Measurements from ENCODE around the gene CDH4. TPM values are rescaled to one million over a fixed set of nuclear protein-coding genes. Genes with fewer than 3 reads are reported as not detected.

CDH4 gene
- total RNA-seq, 2 experiments from 2014 or later = 0.10 to 0.15 TPM

GRCh38 chr20:61382194-61382593, 130.1 kb downstream of the CDH4 start:
- peaks cover 8% of the 10 kb centered on the region for H3K27me3 Mint-ChIP-seq (ENCODE audit: low read depth)
- CTCF ChIA-PET = no interaction called here
- no peaks in the 10 kb centered on the region for H3K4me1 Mint-ChIP-seq (ENCODE audit: low read depth)
- peaks cover 2% of the 10 kb centered on the region for H3K9me3 Mint-ChIP-seq
- H3K36me3 Mint-ChIP-seq (ENCODE audit: low read depth) = no peaks in the 10 kb centered on the region
- no peak overlapping the region for H3K27ac Mint-ChIP-seq
- H3K4me3 Mint-ChIP-seq = no peak overlapping the region
- DNase-seq = no peak
- intact Hi-C loops (cut with micrococcal nuclease) = no loop called here

- peaks cover 2% of the 10 kb centered on the region for H3K9me3 Mint-ChIP-seq
- intact Hi-C loops (cut with micrococcal nuclease) = no loop called here
- no peaks in the 10 kb centered on the region for H3K4me1 Mint-ChIP-seq (ENCODE audit: low read depth)
- CTCF ChIA-PET = no interaction called here
- H3K4me3 Mint-ChIP-seq = no peak overlapping the region
- DNase-seq = no peak
- H3K36me3 Mint-ChIP-seq (ENCODE audit: low read depth) = no peaks in the 10 kb centered on the region
- H3K27me3 Mint-ChIP-seq (ENCODE audit: low read depth) = peaks cover 18% of the 10 kb centered on the region
- no peak overlapping the region for H3K27ac Mint-ChIP-seq
Observed at GRCh38 chr20:61385296-61385695, 133.2 kb downstream of the CDH4 start.

- intact Hi-C loops (cut with micrococcal nuclease) = no loop called here
- H3K4me3 Mint-ChIP-seq = no peak overlapping the region
Observed at GRCh38 chr20:61385731-61386130, 133.7 kb downstream of the CDH4 start.

GRCh38 chr20:61387204-61387953, 135.3 kb downstream of the CDH4 start:
- no peaks in the 10 kb centered on the region for H3K36me3 Mint-ChIP-seq (ENCODE audit: low read depth)
- no peaks in the 10 kb centered on the region for H3K4me1 Mint-ChIP-seq (ENCODE audit: low read depth)
- intact Hi-C loops (cut with micrococcal nuclease) = no loop called here
- H3K27ac Mint-ChIP-seq = no peak overlapping the region
- CTCF ChIA-PET = no interaction called here
- no peaks in the 10 kb centered on the region for H3K9me3 Mint-ChIP-seq
- DNase-seq = peak; percentile 20
- no peak overlapping the region for H3K4me3 Mint-ChIP-seq
- H3K27me3 Mint-ChIP-seq (ENCODE audit: low read depth) = peaks cover 18% of the 10 kb centered on the region

More at GRCh38 chr20:61385731-61386130, 133.7 kb downstream of the CDH4 start:
- no peaks in the 10 kb centered on the region for H3K4me1 Mint-ChIP-seq (ENCODE audit: low read depth)
- H3K9me3 Mint-ChIP-seq = peaks cover 2% of the 10 kb centered on the region
- H3K27ac Mint-ChIP-seq = no peak overlapping the region
- H3K36me3 Mint-ChIP-seq (ENCODE audit: low read depth) = no peaks in the 10 kb centered on the region
- H3K27me3 Mint-ChIP-seq (ENCODE audit: low read depth) = peaks cover 18% of the 10 kb centered on the region
- CTCF ChIA-PET = no interaction called here
- DNase-seq = no peak

- Mint-ChIP-seq H3K9me3 (no peaks in the 10 kb centered on the region), H3K4me3 (no peak overlapping the region), H3K27ac (no peak overlapping the region), H3K36me3 (ENCODE audit: low read depth) (no peaks in the 10 kb centered on the region), H3K27me3 (ENCODE audit: low read depth) (peaks cover 18% of the 10 kb centered on the region), H3K4me1 (ENCODE audit: low read depth) (no peaks in the 10 kb centered on the region)
- intact Hi-C loops (cut with micrococcal nuclease) = no loop called here
- no peak for DNase-seq
- CTCF ChIA-PET = no interaction called here
Observed at GRCh38 chr20:61387954-61388348, 135.9 kb downstream of the CDH4 start.

GRCh38 chr20:61389077-61389476, 137.0 kb downstream of the CDH4 start:
- no peak for DNase-seq
- Mint-ChIP-seq H3K27me3 (ENCODE audit: low read depth) (peaks cover 18% of the 10 kb centered on the region), H3K27ac (no peak overlapping the region), H3K4me3 (no peak overlapping the region), H3K36me3 (ENCODE audit: low read depth) (no peaks in the 10 kb centered on the region), H3K9me3 (no peaks in the 10 kb centered on the region), H3K4me1 (ENCODE audit: low read depth) (no peaks in the 10 kb centered on the region)
- CTCF ChIA-PET = no interaction called here
- intact Hi-C loops (cut with micrococcal nuclease) = no loop called here

- intact Hi-C loops (cut with micrococcal nuclease) = no loop called here
- H3K36me3 Mint-ChIP-seq (ENCODE audit: low read depth) = no peaks in the 10 kb centered on the region
- H3K4me1 Mint-ChIP-seq (ENCODE audit: low read depth) = no peaks in the 10 kb centered on the region
- H3K9me3 Mint-ChIP-seq = no peaks in the 10 kb centered on the region
- CTCF ChIA-PET = no interaction called here
- DNase-seq = no peak
- no peak overlapping the region for H3K4me3 Mint-ChIP-seq
- peaks cover 16% of the 10 kb centered on the region for H3K27me3 Mint-ChIP-seq (ENCODE audit: low read depth)
- H3K27ac Mint-ChIP-seq = no peak overlapping the region
Observed at GRCh38 chr20:61391185-61391584, 139.1 kb downstream of the CDH4 start.

GRCh38 chr20:61391812-61392520, 139.9 kb downstream of the CDH4 start:
- Mint-ChIP-seq H3K9me3 (no peaks in the 10 kb centered on the region), H3K4me3 (no peak overlapping the region), H3K4me1 (ENCODE audit: low read depth) (no peaks in the 10 kb centered on the region), H3K36me3 (ENCODE audit: low read depth) (no peaks in the 10 kb centered on the region), H3K27me3 (ENCODE audit: low read depth) (peaks cover 12% of the 10 kb centered on the region), H3K27ac (no peak overlapping the region)
- DNase-seq = no peak
- intact Hi-C loops (cut with micrococcal nuclease) = no loop called here
- CTCF ChIA-PET = no interaction called here

GRCh38 chr20:61394088-61394799, 142.2 kb downstream of the CDH4 start:
- H3K36me3 Mint-ChIP-seq (ENCODE audit: low read depth) = no peaks in the 10 kb centered on the region
- CTCF ChIA-PET = no interaction called here
- intact Hi-C loops (cut with micrococcal nuclease) = no loop called here
- H3K9me3 Mint-ChIP-seq = no peaks in the 10 kb centered on the region
- no peaks in the 10 kb centered on the region for H3K4me1 Mint-ChIP-seq (ENCODE audit: low read depth)
- no peaks in the 10 kb centered on the region for H3K27me3 Mint-ChIP-seq (ENCODE audit: low read depth)
- no peak overlapping the region for H3K4me3 Mint-ChIP-seq
- no peak overlapping the region for H3K27ac Mint-ChIP-seq
- DNase-seq = no peak

GRCh38 chr20:61396262-61396848, 144.3 kb downstream of the CDH4 start:
- no peaks in the 10 kb centered on the region for H3K4me1 Mint-ChIP-seq (ENCODE audit: low read depth)
- no peak overlapping the region for H3K4me3 Mint-ChIP-seq
- no peaks in the 10 kb centered on the region for H3K27me3 Mint-ChIP-seq (ENCODE audit: low read depth)
- no peaks in the 10 kb centered on the region for H3K36me3 Mint-ChIP-seq (ENCODE audit: low read depth)
- no peak overlapping the region for H3K27ac Mint-ChIP-seq
- intact Hi-C loops (cut with micrococcal nuclease) = no loop called here
- DNase-seq = no peak
- CTCF ChIA-PET = no interaction called here
- H3K9me3 Mint-ChIP-seq = no peaks in the 10 kb centered on the region

- Mint-ChIP-seq H3K9me3 (no peaks in the 10 kb centered on the region), H3K4me1 (ENCODE audit: low read depth) (no peaks in the 10 kb centered on the region), H3K36me3 (ENCODE audit: low read depth) (no peaks in the 10 kb centered on the region), H3K27ac (no peak overlapping the region), H3K4me3 (no peak overlapping the region), H3K27me3 (ENCODE audit: low read depth) (no peaks in the 10 kb centered on the region)
- CTCF ChIA-PET = no interaction called here
- intact Hi-C loops (cut with micrococcal nuclease) = no loop called here
- DNase-seq = no peak
Observed at GRCh38 chr20:61397146-61397545, 145.1 kb downstream of the CDH4 start.

- no peak for DNase-seq
- CTCF ChIA-PET = no interaction called here
- Mint-ChIP-seq H3K27me3 (ENCODE audit: low read depth) (no peaks in the 10 kb centered on the region), H3K36me3 (ENCODE audit: low read depth) (no peaks in the 10 kb centered on the region), H3K27ac (no peak overlapping the region), H3K4me3 (no peak overlapping the region), H3K9me3 (no peaks in the 10 kb centered on the region), H3K4me1 (ENCODE audit: low read depth) (no peaks in the 10 kb centered on the region)
- intact Hi-C loops (cut with micrococcal nuclease) = no loop called here
Observed at GRCh38 chr20:61397790-61398189, 145.7 kb downstream of the CDH4 start.
